BLaER1 (cell line): Measurements from ENCODE around the gene NEGR1.

Source experiments
- H3K27ac ChIP-seq: shearing (Covaris generic); formaldehyde crosslinking; 2 replicates; pipeline ENCODE4 v1.8.1; 2022
- H3K27me3 ChIP-seq: shearing (Covaris generic); formaldehyde crosslinking; 2 replicates; pipeline ENCODE4 v1.8.1; 2022
- H3K36me3 ChIP-seq: shearing (Covaris generic); formaldehyde crosslinking; 2 replicates; pipeline ENCODE4 v1.8.1; 2022
- H3K4me1 ChIP-seq: shearing (Covaris generic); formaldehyde crosslinking; 2 replicates; pipeline ENCODE4 v1.8.1; 2022
- H3K4me2 ChIP-seq: shearing (Covaris generic); formaldehyde crosslinking; 2 replicates; pipeline ENCODE4 v1.8.1; 2022
- H3K4me3 ChIP-seq: shearing (Covaris generic); formaldehyde crosslinking; 2 replicates; pipeline ENCODE4 v1.8.1; 2022
- H3K9ac ChIP-seq: shearing (Covaris generic); formaldehyde crosslinking; 2 replicates; pipeline ENCODE4 v1.8.1; 2022
- H3K9me3 ChIP-seq: shearing (Covaris generic); formaldehyde crosslinking; 2 replicates; pipeline ENCODE4 v1.8.1; 2022
- H4K20me1 ChIP-seq: shearing (Covaris generic); formaldehyde crosslinking; 2 replicates; pipeline ENCODE4 v1.8.1; 2022
- Cebpa-rat ChIP-seq: shearing (Covaris generic); IDR thresholded peaks from 2 replicates; pipeline ENCODE4 v1.8.1; 2022

The NEGR1 gene

DNA sequence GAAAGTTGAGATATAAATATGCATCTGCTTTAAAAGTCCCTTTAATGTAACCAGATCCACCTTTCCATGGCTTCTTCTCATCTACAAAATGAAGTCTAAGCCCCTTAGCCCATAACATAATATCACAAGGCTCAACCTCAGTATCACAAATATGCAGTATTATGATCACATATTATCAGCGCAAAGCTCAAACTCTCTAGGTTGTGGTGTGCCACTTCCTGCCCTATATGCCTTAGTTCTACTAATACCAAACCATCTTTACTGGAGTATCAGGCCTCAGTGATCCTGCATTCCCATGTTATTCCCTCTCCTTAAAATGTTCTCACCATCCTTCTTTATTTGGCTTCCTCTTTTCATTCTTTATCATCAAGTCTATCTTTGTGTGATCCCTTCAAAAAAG is 301.8 kb downstream of the NEGR1 start:
- Histone ChIP-seq H3K9me3 (no peaks in the 10 kb centered on the region), H3K4me3 (no peak overlapping the region), H3K4me2 (no peak overlapping the region), H4K20me1 (no peaks in the 10 kb centered on the region), H3K27ac (no peak overlapping the region), H3K9ac (no peak overlapping the region), H3K36me3 (no peaks in the 10 kb centered on the region), H3K4me1 (0 out of 2 replicates have a peak, but pooled peaks cover 7% of the 10 kb centered on the region), H3K27me3 (no peaks in the 10 kb centered on the region)
- TF ChIP-seq Cebpa-rat: no peak

DNA sequence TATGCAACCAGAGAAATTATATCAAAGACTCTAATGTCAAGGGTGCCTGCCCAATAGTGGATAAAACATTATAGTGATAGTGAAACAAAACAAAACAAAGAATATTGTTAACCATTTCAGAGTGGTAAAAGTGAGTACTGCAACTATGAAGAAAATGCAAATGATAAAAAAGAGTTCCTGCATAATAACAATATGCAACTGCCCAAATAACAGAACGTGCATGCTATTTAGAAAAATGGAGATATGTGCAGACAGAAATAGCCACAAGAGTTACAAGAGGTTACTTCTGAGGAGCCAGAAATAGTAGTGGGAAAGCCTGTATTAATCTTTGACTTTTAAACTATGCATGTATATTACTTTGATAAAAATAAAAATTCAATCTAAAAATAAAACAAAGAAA is 302.5 kb downstream of the NEGR1 start:
- Histone ChIP-seq H3K36me3 (no peaks in the 10 kb centered on the region), H3K4me3 (no peak overlapping the region), H3K27ac (no peak overlapping the region), H3K4me2 (no peak overlapping the region), H3K4me1 (0 out of 2 replicates have a peak, but pooled peaks cover 7% of the 10 kb centered on the region), H3K27me3 (no peaks in the 10 kb centered on the region), H3K9ac (no peak overlapping the region), H3K9me3 (no peaks in the 10 kb centered on the region), H4K20me1 (no peaks in the 10 kb centered on the region)
- TF ChIP-seq Cebpa-rat: no peak

DNA sequence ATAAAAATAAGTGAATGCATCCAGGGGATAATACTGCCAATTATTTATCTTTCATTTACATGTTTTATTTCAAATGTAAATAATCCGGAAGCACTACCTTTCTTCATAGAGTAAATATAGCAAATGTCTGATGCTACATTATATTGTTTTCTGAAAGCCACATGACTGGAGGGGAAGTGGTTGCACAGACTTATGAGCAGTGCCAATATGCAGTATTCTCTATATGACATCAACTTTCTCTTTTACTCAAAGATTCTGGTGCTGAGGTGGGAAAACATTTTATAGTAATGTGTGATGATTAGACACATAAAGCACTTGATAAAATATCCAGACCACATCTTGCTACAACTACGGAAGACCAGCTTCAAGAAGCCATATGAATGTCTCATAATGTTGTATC is 314.7 kb downstream of the NEGR1 start:
- Histone ChIP-seq H3K4me2 (no peak overlapping the region), H3K36me3 (no peaks in the 10 kb centered on the region)

DNA sequence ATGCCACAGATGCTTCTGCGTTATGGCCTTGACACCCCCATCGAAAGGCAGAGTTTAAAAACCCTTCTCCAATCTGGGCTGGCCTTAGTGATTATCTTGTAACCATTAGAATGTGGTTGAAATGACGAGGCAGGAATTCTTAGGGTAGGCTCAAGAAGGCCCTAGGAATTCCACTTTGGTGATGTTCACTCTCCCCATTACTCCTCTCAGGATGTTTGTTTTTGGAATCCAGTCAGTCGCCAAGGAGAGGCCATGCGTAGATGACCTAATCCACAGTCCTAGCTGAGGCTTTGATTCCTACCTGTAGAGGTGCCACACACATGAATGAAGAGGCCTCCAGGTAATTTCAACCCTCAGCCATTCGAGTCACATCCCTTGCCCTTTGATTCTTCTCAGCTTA is 318.2 kb downstream of the NEGR1 start:
- TF ChIP-seq Cebpa-rat: no peak
- Histone ChIP-seq H4K20me1 (no peaks in the 10 kb centered on the region), H3K27me3 (no peaks in the 10 kb centered on the region)

More for the DNA sequence above, 314.7 kb downstream of the NEGR1 start:
- no peaks in the 10 kb centered on the region for H4K20me1 ChIP-seq
- no peak overlapping the region for H3K4me3 ChIP-seq
- no peaks in the 10 kb centered on the region for H3K27me3 ChIP-seq
- H3K27ac ChIP-seq: no peak overlapping the region
- H3K9me3 ChIP-seq: no peaks in the 10 kb centered on the region
- no peak for TF ChIP-seq Cebpa-rat
- no peak overlapping the region for H3K9ac ChIP-seq
- H3K4me1 ChIP-seq: no peaks in the 10 kb centered on the region

DNA sequence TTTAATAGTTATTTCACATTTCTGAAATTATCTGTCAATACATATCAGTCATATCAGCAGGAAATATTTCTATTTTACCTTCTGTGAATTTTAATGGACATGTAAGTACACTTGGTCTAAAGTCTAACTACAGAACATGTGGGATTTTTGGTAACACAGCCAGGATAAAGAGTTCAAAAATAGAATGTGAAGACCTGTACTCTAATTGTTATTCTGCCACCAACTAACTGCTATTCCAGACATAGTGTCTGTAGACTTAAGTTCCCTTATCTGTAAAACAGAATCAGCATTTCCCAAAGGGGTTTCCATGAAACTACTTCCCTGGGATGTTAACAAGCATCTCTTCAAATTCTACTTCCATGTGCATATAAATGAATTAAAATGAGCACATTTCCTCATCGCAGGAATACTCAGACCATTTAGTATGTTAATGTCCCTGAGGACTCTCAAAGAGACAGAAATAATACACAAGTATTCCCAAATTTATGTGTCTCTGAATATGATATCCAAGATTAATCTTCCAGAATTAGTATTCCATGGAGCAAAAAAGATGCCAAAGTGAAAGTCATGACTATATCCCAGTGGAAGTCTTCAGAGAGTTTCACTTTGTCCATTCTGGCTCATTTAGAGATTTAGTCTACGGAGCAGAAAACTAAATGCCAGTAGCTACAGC is 325.6 kb downstream of the NEGR1 start:
- Histone ChIP-seq H3K4me2 (no peak overlapping the region), H3K27me3 (no peaks in the 10 kb centered on the region), H3K9me3 (no peaks in the 10 kb centered on the region), H3K9ac (no peak overlapping the region), H3K27ac (no peak overlapping the region), H3K4me1 (no peaks in the 10 kb centered on the region), H3K36me3 (no peaks in the 10 kb centered on the region), H4K20me1 (no peaks in the 10 kb centered on the region), H3K4me3 (no peak overlapping the region)
- no peak for TF ChIP-seq Cebpa-rat

More for the DNA sequence above, 318.2 kb downstream of the NEGR1 start:
- no peaks in the 10 kb centered on the region for H3K9me3 ChIP-seq
- H3K27ac ChIP-seq: no peak overlapping the region
- H3K36me3 ChIP-seq: no peaks in the 10 kb centered on the region
- H3K4me3 ChIP-seq: no peak overlapping the region
- no peak overlapping the region for H3K4me2 ChIP-seq
- no peak overlapping the region for H3K9ac ChIP-seq
- H3K4me1 ChIP-seq: no peaks in the 10 kb centered on the region

DNA sequence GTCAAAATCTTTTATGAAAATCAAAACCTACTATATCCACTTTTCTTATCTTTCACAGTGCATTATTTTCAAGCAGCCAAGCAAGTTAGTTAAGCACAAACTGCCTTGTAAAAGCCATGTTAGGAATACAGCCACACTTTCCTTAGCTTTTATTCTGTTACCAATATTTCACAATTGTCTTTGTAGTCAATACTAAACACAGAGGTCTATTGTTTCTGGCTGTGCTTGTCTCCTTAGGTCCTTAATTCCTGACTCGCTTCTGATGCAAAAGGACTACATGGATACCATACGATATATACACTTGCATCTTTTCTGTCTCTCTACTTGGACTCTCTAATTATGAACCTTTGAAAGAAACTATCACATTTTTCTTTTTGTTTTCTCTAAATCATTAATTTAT is 331.8 kb downstream of the NEGR1 start:
- Histone ChIP-seq H3K9ac (no peak overlapping the region), H3K4me2 (no peak overlapping the region), H3K9me3 (no peaks in the 10 kb centered on the region), H3K36me3 (no peaks in the 10 kb centered on the region), H3K27me3 (no peaks in the 10 kb centered on the region), H3K4me1 (no peaks in the 10 kb centered on the region), H4K20me1 (no peaks in the 10 kb centered on the region), H3K27ac (no peak overlapping the region), H3K4me3 (no peak overlapping the region)
- no peak for TF ChIP-seq Cebpa-rat

DNA sequence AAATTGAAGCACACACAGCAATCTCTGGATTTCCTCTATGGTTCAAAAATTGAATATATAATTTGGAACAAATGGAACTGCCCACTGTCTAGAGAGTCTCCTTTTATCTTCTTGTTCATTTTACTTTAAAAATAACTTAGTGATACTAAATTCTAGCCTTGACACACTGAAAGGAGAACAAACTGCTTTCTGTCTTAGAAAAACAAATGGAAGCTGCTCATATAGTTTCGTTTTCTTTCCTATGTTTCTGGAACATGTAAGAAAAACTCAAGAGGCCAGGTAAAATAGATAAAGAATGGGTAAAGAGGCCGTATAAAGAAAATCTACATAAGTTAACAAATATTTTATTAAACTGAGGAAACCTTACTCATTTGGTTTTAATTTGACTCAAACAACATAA is 332.7 kb downstream of the NEGR1 start:
- Histone ChIP-seq H3K27me3 (no peaks in the 10 kb centered on the region), H3K4me3 (no peak overlapping the region), H4K20me1 (no peaks in the 10 kb centered on the region), H3K9ac (no peak overlapping the region), H3K4me2 (no peak overlapping the region), H3K4me1 (no peaks in the 10 kb centered on the region), H3K27ac (no peak overlapping the region), H3K9me3 (no peaks in the 10 kb centered on the region), H3K36me3 (no peaks in the 10 kb centered on the region)
- no peak for TF ChIP-seq Cebpa-rat

DNA sequence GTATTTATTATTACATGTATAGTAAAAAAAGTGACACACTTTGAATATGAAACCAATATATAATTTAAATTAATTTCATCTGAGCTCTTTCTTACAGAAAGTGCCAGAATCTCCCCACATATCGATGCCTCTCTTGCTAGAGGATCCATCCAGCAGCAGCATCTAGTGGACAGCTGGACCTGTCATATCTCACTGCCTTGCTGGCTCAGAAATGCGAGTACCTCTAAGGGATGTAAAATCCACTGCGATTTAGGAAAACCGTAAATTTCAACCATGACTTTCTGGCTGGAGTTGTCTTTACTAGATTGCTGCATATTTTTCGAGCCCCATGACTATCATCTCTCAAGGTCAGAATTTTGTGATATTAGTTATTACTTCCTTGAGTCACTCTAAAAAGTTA is 333.8 kb downstream of the NEGR1 start:
- H3K36me3 ChIP-seq: no peaks in the 10 kb centered on the region
- H3K4me3 ChIP-seq: no peak overlapping the region

DNA sequence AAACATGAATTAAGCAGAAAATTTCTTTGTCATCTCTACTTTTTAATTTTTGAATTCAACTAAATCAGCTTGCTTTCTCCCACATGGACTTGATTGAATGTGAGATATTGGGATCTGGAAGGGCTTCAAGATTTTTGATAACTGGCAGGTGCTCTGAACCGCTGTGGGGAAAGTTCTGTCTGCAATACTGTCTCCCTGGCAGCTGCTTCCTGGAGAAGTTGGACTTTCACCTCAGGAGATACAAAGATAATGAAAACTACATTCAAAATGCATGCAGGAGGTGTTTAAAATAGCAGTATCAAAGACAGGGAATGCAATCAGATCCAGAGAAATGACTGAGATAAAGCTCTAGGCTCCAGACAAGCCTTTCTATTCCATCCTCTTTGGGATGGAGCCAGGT is 338.3 kb downstream of the NEGR1 start:
- no peaks in the 10 kb centered on the region for H3K36me3 ChIP-seq
- H4K20me1 ChIP-seq: no peaks in the 10 kb centered on the region
- no peak overlapping the region for H3K4me3 ChIP-seq
- H3K9me3 ChIP-seq: no peaks in the 10 kb centered on the region
- no peak for TF ChIP-seq Cebpa-rat
- no peaks in the 10 kb centered on the region for H3K4me1 ChIP-seq
- no peaks in the 10 kb centered on the region for H3K27me3 ChIP-seq
- no peak overlapping the region for H3K9ac ChIP-seq
- no peak overlapping the region for H3K4me2 ChIP-seq
- H3K27ac ChIP-seq: no peak overlapping the region

More for the DNA sequence above, 333.8 kb downstream of the NEGR1 start:
- Histone ChIP-seq H3K4me2 (no peak overlapping the region), H3K9me3 (no peaks in the 10 kb centered on the region), H4K20me1 (no peaks in the 10 kb centered on the region), H3K9ac (no peak overlapping the region), H3K27me3 (no peaks in the 10 kb centered on the region), H3K4me1 (no peaks in the 10 kb centered on the region), H3K27ac (no peak overlapping the region)
- no peak for TF ChIP-seq Cebpa-rat

DNA sequence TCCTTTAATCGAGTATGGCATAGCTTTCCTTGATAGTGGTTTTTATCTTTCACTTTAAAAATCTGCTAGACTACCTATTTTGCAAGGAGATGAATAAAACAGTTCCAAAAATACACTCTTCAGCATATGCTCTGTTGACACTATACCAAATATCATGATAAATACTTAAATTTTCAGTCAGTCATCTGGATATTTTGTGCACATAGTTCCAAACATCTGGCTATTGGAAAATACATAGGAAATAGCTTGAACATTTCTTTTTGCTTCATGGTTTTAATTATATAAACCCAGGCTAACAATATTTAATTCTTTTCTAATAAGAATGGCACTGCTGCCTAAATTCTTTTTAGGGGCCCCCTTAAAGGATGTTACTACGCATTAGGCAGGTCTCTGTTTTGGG is 342.1 kb downstream of the NEGR1 start:
- Histone ChIP-seq H3K9me3 (no peaks in the 10 kb centered on the region), H3K9ac (no peak overlapping the region), H4K20me1 (no peaks in the 10 kb centered on the region), H3K36me3 (no peaks in the 10 kb centered on the region), H3K4me1 (peaks cover 8% of the 10 kb centered on the region), H3K27ac (no peak overlapping the region), H3K4me2 (no peak overlapping the region), H3K4me3 (no peak overlapping the region), H3K27me3 (no peaks in the 10 kb centered on the region)
- no peak for TF ChIP-seq Cebpa-rat

DNA sequence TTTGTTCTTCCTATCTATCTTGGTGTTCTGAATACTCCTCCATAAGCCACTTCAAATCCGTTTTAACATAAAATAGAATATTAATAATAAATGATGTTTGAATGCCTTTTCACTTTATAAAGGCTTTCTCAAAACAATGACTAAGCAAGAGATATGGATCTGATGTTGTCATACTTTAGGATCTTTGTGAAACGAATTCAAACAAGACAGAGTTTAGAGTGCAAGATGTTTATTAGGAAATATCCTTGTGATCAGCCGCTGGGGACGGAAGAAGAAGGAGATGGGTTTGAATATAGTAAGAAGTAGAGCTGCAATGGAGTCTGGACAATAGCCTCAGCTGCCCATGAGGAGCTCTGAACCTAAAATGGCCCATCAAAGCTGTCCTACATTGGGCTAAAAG is 351.8 kb downstream of the NEGR1 start:
- no peaks in the 10 kb centered on the region for H3K27me3 ChIP-seq
- H3K9me3 ChIP-seq: no peaks in the 10 kb centered on the region
- TF ChIP-seq Cebpa-rat: no peak
- no peak overlapping the region for H3K27ac ChIP-seq
- no peak overlapping the region for H3K4me2 ChIP-seq
- no peak overlapping the region for H3K4me3 ChIP-seq
- no peaks in the 10 kb centered on the region for H3K4me1 ChIP-seq
- H3K9ac ChIP-seq: no peak overlapping the region
- no peaks in the 10 kb centered on the region for H3K36me3 ChIP-seq
- H4K20me1 ChIP-seq: no peaks in the 10 kb centered on the region
